Neuronal stem cell (in vitro differentiated cells): ENCODE measurements around the gene ADPRHL1.

Experiments used
- DNase-seq: peaks from one replicate; pipeline ENCODE4 v3.0.0-alpha.2; 2013; ENCODE audit warnings: low spot score
- H2AFZ ChIP-seq: one replicate; pipeline ENCODE4 v1.6.1; 2013; ENCODE audit warnings: mild to moderate bottlenecking, low read length, inconsistent platforms
- H2AK5ac ChIP-seq: 2 replicates; pipeline ENCODE4 v1.6.1; 2013; ENCODE audit warnings: low read depth, mild to moderate bottlenecking, inconsistent platforms, low read length, moderate library complexity, mixed read lengths
- H2BK120ac ChIP-seq: 2 replicates; pipeline ENCODE4 v1.6.1; 2013; ENCODE audit warnings: low read depth, mild to moderate bottlenecking, inconsistent platforms, low read length, moderate library complexity, mixed read lengths
- H2BK12ac ChIP-seq: one replicate; pipeline ENCODE4 v1.6.1; 2013; ENCODE audit warnings: low read length, inconsistent platforms
- H2BK15ac ChIP-seq: 2 replicates; pipeline ENCODE4 v1.6.1; 2013; ENCODE audit warnings: mild to moderate bottlenecking, low read length, inconsistent platforms, mixed read lengths
- H2BK5ac ChIP-seq: one replicate; pipeline ENCODE4 v1.6.1; 2013; ENCODE audit warnings: inconsistent platforms, mild to moderate bottlenecking, low read length, moderate library complexity
- H3K14ac ChIP-seq: one replicate; pipeline ENCODE4 v1.6.1; 2013; ENCODE audit warnings: low read length, inconsistent platforms
- H3K18ac ChIP-seq: 2 replicates; pipeline ENCODE4 v1.6.1; 2013; ENCODE audit warnings: low read length, inconsistent platforms
- H3K23ac ChIP-seq: 2 replicates; pipeline ENCODE4 v1.6.1; 2013; ENCODE audit warnings: low read depth, mild to moderate bottlenecking, mixed read lengths, low read length, inconsistent platforms; ENCODE audit not compliant: poor library complexity
- H3K27ac ChIP-seq: replicated peaks from 3 replicates; pipeline ENCODE4 v1.5.1; 2013; ENCODE audit warnings: low read length, inconsistent platforms
- H3K27me3 ChIP-seq, 3 experiments: 2 replicates each; pipeline ENCODE4 v1.6.1; 2013; ENCODE audit warnings: low read length in 3 of 3, mild to moderate bottlenecking in 2 of 3, inconsistent platforms in 1 of 3, low read depth in 1 of 3, mixed read lengths in 1 of 3, moderate library complexity in 1 of 3; ENCODE audit not compliant: control insufficient read depth in 3 of 3, insufficient read depth in 3 of 3
- H3K36me3 ChIP-seq, 2 donors: replicated peaks in 1 of 2; 2 replicates each; pipeline ENCODE4 v1.6.1; 2013; ENCODE audit warnings: low read length in 2 of 2; ENCODE audit not compliant: control insufficient read depth in 2 of 2, insufficient read depth in 2 of 2
- H3K4ac ChIP-seq: 2 replicates; pipeline ENCODE4 v1.6.1; 2013; ENCODE audit warnings: inconsistent platforms, mild to moderate bottlenecking, low read length, moderate library complexity
- H3K4me1 ChIP-seq, 2 donors: 1 replicate in 1 of 2; 2 replicates in 1 of 2; pipeline ENCODE4 v1.6.1; 2013; ENCODE audit warnings: low read length in 2 of 2, low read depth in 1 of 2; ENCODE audit not compliant: control insufficient read depth in 2 of 2, insufficient read depth in 1 of 2
- H3K4me2 ChIP-seq: one replicate; pipeline ENCODE4 v1.6.1; 2013; ENCODE audit warnings: mild to moderate bottlenecking, low read length, inconsistent platforms; ENCODE audit not compliant: insufficient read depth, poor library complexity, severe bottlenecking
- H3K4me3 ChIP-seq, 2 donors: 2 replicates each; pipeline ENCODE4 v1.5.1; 2013; ENCODE audit warnings: low read length in 2 of 2, mild to moderate bottlenecking in 2 of 2, inconsistent platforms in 1 of 2, moderate library complexity in 1 of 2
- H3K79me1 ChIP-seq: one replicate; pipeline ENCODE4 v1.6.1; 2013; ENCODE audit warnings: low read depth, mild to moderate bottlenecking, inconsistent platforms, low read length, moderate library complexity
- H3K9ac ChIP-seq: one replicate; pipeline ENCODE4 v1.6.1; 2013; ENCODE audit warnings: mild to moderate bottlenecking, low read depth, low read length, inconsistent platforms; ENCODE audit not compliant: poor library complexity
- H3K9me3 ChIP-seq, 2 donors: replicated peaks in 1 of 2; 2 replicates each; pipeline versions ENCODE3 to v1.6.1; 2013; ENCODE audit warnings: low read length in 2 of 2, mild to moderate bottlenecking in 2 of 2, inconsistent platforms in 1 of 2, low read depth in 1 of 2, mixed read lengths in 1 of 2, moderate library complexity in 1 of 2; ENCODE audit not compliant: control insufficient read depth in 2 of 2, insufficient read depth in 1 of 2
- H4K8ac ChIP-seq: one replicate; pipeline ENCODE4 v1.6.1; 2013; ENCODE audit warnings: low read depth, mild to moderate bottlenecking, inconsistent platforms, low read length, moderate library complexity
- H4K91ac ChIP-seq: one replicate; pipeline ENCODE4 v1.6.1; 2013; ENCODE audit warnings: low read length, low read depth, mild to moderate bottlenecking, inconsistent platforms; ENCODE audit not compliant: poor library complexity
- WGBS, 2 donors: extraction: QIAGEN DNeasy Blood & Tissue Kit; methylation state at CpG; one replicate each; pipeline ENCODE4 v1.1.7; 2013; ENCODE audit warnings: missing lambda C conversion rate in 2 of 2, mixed read lengths in 1 of 2; ENCODE audit not compliant: insufficient read length in 2 of 2, insufficient replicate concordance in 1 of 2; ENCODE audit errors: extremely low coverage in 2 of 2; 5-methylcytosine and 5-hydroxymethylcytosine counted together

Gene ADPRHL1

DNA sequence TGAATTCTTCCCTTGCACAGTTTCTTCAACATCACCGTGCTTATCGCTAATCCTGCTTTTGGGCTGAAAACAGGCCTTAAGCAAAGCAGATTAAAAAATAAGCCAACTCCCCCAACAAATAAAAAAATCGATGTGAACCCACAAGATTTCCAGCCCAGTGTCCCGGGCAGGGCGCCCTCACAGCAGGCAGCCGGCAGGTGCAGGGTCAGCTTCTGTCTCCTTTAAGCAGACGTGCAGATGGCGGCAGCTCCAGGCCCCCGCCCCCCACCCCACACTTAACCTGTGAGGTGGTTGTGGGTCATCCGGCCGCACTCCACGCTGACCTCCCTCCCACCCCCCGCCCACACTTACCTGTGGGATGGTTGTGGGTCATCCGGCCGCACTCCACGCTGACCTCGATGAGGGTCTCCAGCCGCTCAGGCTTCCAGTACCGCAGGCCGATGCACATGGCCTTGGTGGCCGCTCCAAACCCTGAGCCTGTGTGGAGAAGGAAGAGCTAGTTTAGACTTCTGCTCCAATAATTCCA lies 19.8 kb downstream of the ADPRHL1 start:
- H2AK5ac ChIP-seq = no peak overlapping the region
- H3K4me2 ChIP-seq = no peak overlapping the region
- no peak overlapping the region for H2BK15ac ChIP-seq
- H4K8ac ChIP-seq = no peak overlapping the region
- no peak overlapping the region for H3K27ac ChIP-seq
- H2BK12ac ChIP-seq = no peak overlapping the region
- H3K9me3 ChIP-seq = peaks cover 0 to 2% of the 10 kb centered on the region in 2 donors
- H3K79me1 ChIP-seq = no peaks in the 10 kb centered on the region
- no peaks in the 10 kb centered on the region for H3K36me3 ChIP-seq
- H3K27me3 ChIP-seq = no peaks in the 10 kb centered on the region
- H4K91ac ChIP-seq = no peak overlapping the region
- H2BK5ac ChIP-seq = no peak overlapping the region
- no peak overlapping the region for H3K4me3 ChIP-seq
- peak overlapping the region; percentile 28 for H3K18ac ChIP-seq
- H3K4ac ChIP-seq = no peak overlapping the region
- no peaks in the 10 kb centered on the region for H3K4me1 ChIP-seq
- no peak overlapping the region for H2AFZ ChIP-seq
- no peak overlapping the region for H3K14ac ChIP-seq
- H3K23ac ChIP-seq = no peak overlapping the region
- no peak overlapping the region for H2BK120ac ChIP-seq
- WGBS, 2 donors = no CpG with 5 or more reads among the region's 21 CpGs
- no peak overlapping the region for H3K9ac ChIP-seq
- DNase-seq = no peak

DNA sequence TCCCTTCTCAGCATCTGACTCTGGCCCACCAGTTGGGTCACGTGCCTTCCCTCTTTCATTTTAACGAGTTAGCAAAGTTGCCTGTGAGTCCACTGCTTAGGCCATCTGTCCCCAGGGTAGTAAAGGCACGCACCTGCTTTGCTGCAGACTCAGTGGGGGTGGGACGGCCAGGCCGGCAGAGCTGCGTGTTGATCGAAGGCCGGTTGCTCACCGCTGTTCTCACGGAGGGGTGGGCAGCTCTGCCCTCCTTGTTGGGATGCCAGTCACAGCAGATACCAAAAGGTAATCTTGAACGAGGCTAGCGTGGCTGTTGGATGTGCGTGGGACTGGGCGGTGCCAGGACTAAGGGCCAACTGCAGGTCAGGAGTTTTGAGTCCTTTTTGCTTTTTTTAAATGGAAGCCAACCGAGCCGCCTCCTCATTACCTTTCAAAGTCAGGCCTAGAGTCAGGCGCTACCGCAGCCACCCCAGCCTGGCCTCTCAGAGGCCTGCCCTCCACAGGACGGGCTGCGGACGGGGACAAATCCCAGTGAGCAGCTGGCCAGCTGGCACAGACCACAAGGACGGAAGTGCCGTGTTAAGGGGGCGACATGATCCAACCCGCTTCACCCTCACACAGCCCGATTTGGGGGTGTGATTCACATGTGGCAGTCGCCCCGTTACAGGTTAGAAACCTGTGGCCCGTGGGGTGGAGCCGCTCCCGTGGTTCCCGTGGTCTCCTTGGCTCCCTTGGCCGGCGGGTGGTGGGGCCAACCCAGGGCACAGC lies 20.6 kb downstream of the ADPRHL1 start:
- Histone ChIP-seq H4K91ac (no peak overlapping the region), H3K36me3 (no peaks in the 10 kb centered on the region), H3K27ac (no peak overlapping the region), H2AFZ (no peak overlapping the region), H2BK5ac (no peak overlapping the region), H3K9ac (peak overlapping the region; percentile 27), H3K4ac (no peak overlapping the region), H4K8ac (no peak overlapping the region), H3K27me3 (no peaks in the 10 kb centered on the region), H2BK120ac (no peak overlapping the region), H3K23ac (no peak overlapping the region), H2AK5ac (no peak overlapping the region), H3K4me1 (no peaks in the 10 kb centered on the region), H2BK15ac (no peak overlapping the region), H2BK12ac (no peak overlapping the region), H3K4me3 (no peak overlapping the region), H3K18ac (peak overlapping the region; percentile 48), H3K14ac (no peak overlapping the region), H3K9me3 (peaks cover 0 to 2% of the 10 kb centered on the region in 2 donors), H3K79me1 (no peaks in the 10 kb centered on the region), H3K4me2 (no peak overlapping the region)
- DNase-seq = no peak
- WGBS, 2 donors = no CpG with 5 or more reads among the region's 34 CpGs

DNA sequence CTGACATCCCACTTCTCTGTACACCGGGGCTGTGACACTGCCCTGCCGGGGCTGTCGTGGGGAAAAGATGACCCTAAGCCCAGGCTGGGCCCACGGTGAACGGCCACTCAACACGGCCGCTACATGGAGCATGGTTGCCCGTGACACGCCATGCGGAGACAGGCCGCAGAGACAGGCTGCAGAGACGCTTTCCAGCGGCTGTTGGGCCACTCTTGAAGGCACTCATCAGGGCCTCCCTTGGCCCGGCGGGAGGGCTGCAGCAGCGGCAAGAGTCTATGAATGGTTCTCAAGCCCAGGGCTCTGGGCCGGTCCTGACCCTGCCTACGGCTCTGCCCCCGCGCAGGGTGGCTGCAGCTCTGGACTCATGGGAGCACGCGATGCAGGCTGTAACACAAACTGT lies 22.1 kb downstream of the ADPRHL1 start:
- Histone ChIP-seq H3K27me3 (no peaks in the 10 kb centered on the region), H2BK5ac (peak overlapping the region; percentile 75), H3K4me3 (no peak overlapping the region), H4K91ac (no peak overlapping the region), H3K4me2 (no peak overlapping the region), H3K23ac (peak overlapping the region; percentile 89), H2BK120ac (no peak overlapping the region), H3K4ac (peak overlapping the region; percentile 98), H2BK15ac (peak overlapping the region; percentile 26), H3K27ac (no peak overlapping the region), H3K9me3 (peaks cover 0 to 2% of the 10 kb centered on the region in 2 donors), H4K8ac (no peak overlapping the region), H2AK5ac (no peak overlapping the region), H2BK12ac (no peak overlapping the region), H3K79me1 (no peaks in the 10 kb centered on the region), H3K36me3 (no peaks in the 10 kb centered on the region), H3K4me1 (peaks cover 0 to 8% of the 10 kb centered on the region in 2 donors), H2AFZ (no peak overlapping the region), H3K14ac (peak overlapping the region; percentile 82), H3K9ac (peak overlapping the region; percentile 50), H3K18ac (peak overlapping the region; percentile 83)
- no peak for DNase-seq
- no CpG with 5 or more reads among the region's 22 CpGs for WGBS, 2 donors

DNA sequence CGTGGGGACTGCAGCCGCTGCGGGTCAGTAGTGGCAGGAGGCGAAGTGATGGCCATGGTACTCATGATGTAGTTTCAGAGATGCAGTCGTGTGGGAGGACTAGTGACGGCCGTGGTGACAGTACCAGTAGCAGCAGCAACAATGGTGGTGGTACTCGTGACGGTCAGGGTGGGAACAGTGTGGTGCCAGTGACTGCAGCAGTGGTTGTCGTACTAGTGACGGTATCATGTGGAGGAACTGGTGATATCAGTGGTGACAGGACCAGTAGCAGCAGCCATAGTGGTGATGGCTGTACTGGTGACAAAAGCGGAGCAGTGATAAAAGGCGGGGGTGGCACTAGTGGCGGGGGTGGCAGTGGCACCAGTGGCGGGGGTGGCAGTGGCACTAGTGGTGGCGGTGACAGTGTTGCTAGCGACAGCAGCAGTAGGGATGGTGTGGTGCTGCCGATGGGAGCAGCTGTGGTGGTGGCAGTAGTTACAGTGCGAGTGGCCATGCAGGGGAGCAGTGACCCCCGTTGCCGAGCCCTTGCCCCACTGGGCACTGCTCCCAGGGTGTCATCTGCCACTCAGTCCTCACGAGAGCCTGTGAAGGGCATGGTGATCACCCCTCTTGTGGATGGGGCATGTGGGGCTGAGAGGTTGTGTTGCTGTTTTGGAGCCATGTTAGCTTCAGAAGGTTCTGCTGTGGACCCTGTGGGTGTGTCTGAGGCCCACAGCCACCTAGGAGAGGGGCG lies 22.7 kb downstream of the ADPRHL1 start:
- DNase-seq = no peak
- Histone ChIP-seq H2BK5ac (peak overlapping the region; percentile 75), H3K27ac (no peak overlapping the region), H4K91ac (peak overlapping the region; percentile 64), H2BK15ac (peak overlapping the region; percentile 45), H3K23ac (peak overlapping the region; percentile 89), H2AFZ (no peak overlapping the region), H3K18ac (peak overlapping the region; percentile 19), H3K36me3 (no peaks in the 10 kb centered on the region), H2BK120ac (no peak overlapping the region), H3K9ac (peak overlapping the region; percentile 50), H3K4me2 (no peak overlapping the region), H3K27me3 (no peaks in the 10 kb centered on the region), H2BK12ac (peak overlapping the region; percentile 26), H3K4me1 (peaks cover 0 to 10% of the 10 kb centered on the region in 2 donors), H3K4me3 (no peak overlapping the region), H3K4ac (no peak overlapping the region), H2AK5ac (peak overlapping the region; percentile 24), H3K79me1 (no peaks in the 10 kb centered on the region), H4K8ac (peak overlapping the region; percentile 100), H3K9me3 (peaks cover 0 to 2% of the 10 kb centered on the region in 2 donors), H3K14ac (peak overlapping the region; percentile 78)
- no CpG with 5 or more reads among the region's 23 CpGs for WGBS, 2 donors
